ENCODE data around the gene FADS2. TPM values are rescaled to one million over a fixed set of nuclear protein-coding genes. Genes with fewer than 3 reads are reported as not detected.

Gene FADS2
- total RNA-seq, 4 donors from 2014 or later, result 7.8 to 40.1 (median 16.2) TPM

GRCh38 chr11:61782299-61782698 is 45.8 kb upstream of the FADS2 start:
- no peak for TF ChIP-seq CTCF (IDR thresholded peaks at IDR 0.05)
- DNase-seq (ENCODE audit: low spot score) (no peak), ATAC-seq (ENCODE audit: low FRiP score) (no peak)

- no peak for TF ChIP-seq CTCF (IDR thresholded peaks at IDR 0.05)
- no peak for DNase-seq (ENCODE audit: low spot score)
- ATAC-seq (ENCODE audit: low FRiP score), result no peak
Observed at GRCh38 chr11:61782841-61783240, 45.3 kb upstream of the FADS2 start.

- no peak for TF ChIP-seq CTCF (IDR thresholded peaks at IDR 0.05)
- DNase-seq (ENCODE audit: low spot score) (no peak), ATAC-seq (ENCODE audit: low FRiP score) (no peak)
Observed at GRCh38 chr11:61783717-61784505, 44.2 kb upstream of the FADS2 start.

GRCh38 chr11:61784506-61784805 is 43.6 kb upstream of the FADS2 start:
- DNase-seq (ENCODE audit: low spot score) (no peak), ATAC-seq (ENCODE audit: low FRiP score) (no peak)
- no peak for TF ChIP-seq CTCF (IDR thresholded peaks at IDR 0.05)

- no peak for TF ChIP-seq CTCF (IDR thresholded peaks at IDR 0.05)
- no peak for DNase-seq (ENCODE audit: low spot score)
- ATAC-seq (ENCODE audit: low FRiP score), result no peak
Observed at GRCh38 chr11:61785837-61786402, 42.2 kb upstream of the FADS2 start.

- TF ChIP-seq CTCF (IDR thresholded peaks at IDR 0.05), result no peak
- peak; percentile 20 for ATAC-seq (ENCODE audit: low FRiP score)
- DNase-seq (ENCODE audit: low spot score), result no peak
Observed at GRCh38 chr11:61787928-61788491, 40.1 kb upstream of the FADS2 start.

Measured in omental fat pad (tissue), 4 donors.